AG04449 (cell line): ENCODE data around the gene TRAF3.

Experiments used
- CTCF ChIA-PET: fragments of 350-600 bp; formaldehyde crosslinking; extraction: SDS; loops from one replicate; lab custom pipeline; 2021; ENCODE audit warnings: antibody characterized with exemption; lab: Yijun Ruan, JAX
- POLR2A ChIA-PET: fragments of 400-600, 350-600 bp; formaldehyde crosslinking; extraction: SDS; loops from one replicate; lab custom pipeline; 2020; ENCODE audit warnings: antibody characterized with exemption, inconsistent platforms; lab: Yijun Ruan, JAX
- DNase-seq: peaks from one replicate; pipeline ENCODE4 v3.0.0-alpha.2; 2010; ENCODE audit warnings: low read depth, low spot score
- H3K4me3 ChIP-seq: 2 replicates; pipeline ENCODE4 v1.5.1; 2011; ENCODE audit warnings: low read depth, mild to moderate bottlenecking, control low read depth, low read length
- CTCF ChIP-seq: IDR thresholded peaks from one replicate; pipeline ENCODE4 v1.5.1; 2011; ENCODE audit warnings: mild to moderate bottlenecking, moderate library complexity, low read length, control low read depth, inconsistent platforms; ENCODE audit not compliant: insufficient read depth; ENCODE audit errors: missing control alignments

TRAF3 gene

GRCh38 chr14:102951034-102951433, 173.8 kb downstream of the TRAF3 start:
- ChIA-PET CTCF (interaction anchor here (3.6 kb wide), 1 partner anchor 257 kb away, joined by 18 read pairs; no protein-coding TSS in a partner anchor), POLR2A (no interaction called here)
- no peak for TF ChIP-seq CTCF
- no peak overlapping the region for H3K4me3 ChIP-seq
- no peak for DNase-seq

GRCh38 chr14:102951799-102952198, 174.6 kb downstream of the TRAF3 start:
- TF ChIP-seq CTCF, result no peak
- peak; percentile 14 for DNase-seq
- ChIA-PET POLR2A (interaction anchor here (0.6 kb wide), 2 partner anchors 115 to 338 kb away, joined by 3 to 4 read pairs; no protein-coding TSS in a partner anchor), CTCF (interaction anchor here (1.4 to 3.6 kb wide), 2 partner anchors 258 to 264 kb away, joined by 3 to 18 read pairs; no protein-coding TSS in a partner anchor)
- H3K4me3 ChIP-seq, result no peak overlapping the region

GRCh38 chr14:102952276-102952675, 175.0 kb downstream of the TRAF3 start:
- TF ChIP-seq CTCF, result no peak
- CTCF ChIA-PET, result interaction anchor here (1.4 to 3.6 kb wide), 2 partner anchors 259 to 265 kb away, joined by 3 to 18 read pairs; no protein-coding TSS in a partner anchor
- no peak overlapping the region for H3K4me3 ChIP-seq
- POLR2A ChIA-PET, result interaction anchor here (0.6 kb wide), 1 partner anchor 338 kb away, joined by 3 read pairs; no protein-coding TSS in a partner anchor
- no peak for DNase-seq

GRCh38 chr14:102953100-102953499, 175.9 kb downstream of the TRAF3 start:
- DNase-seq, result no peak
- no peak for TF ChIP-seq CTCF
- ChIA-PET CTCF (interaction anchor here (1.0 to 3.6 kb wide), 2 partner anchors 138 to 259 kb away, joined by 3 to 18 read pairs; no protein-coding TSS in a partner anchor), POLR2A (no interaction called here)
- no peak overlapping the region for H3K4me3 ChIP-seq

- ChIA-PET POLR2A (no interaction called here), CTCF (interaction anchor here (3.6 kb wide), 1 partner anchor 261 kb away, joined by 18 read pairs; no protein-coding TSS in a partner anchor)
- TF ChIP-seq CTCF, result no peak
- DNase-seq, result no peak
- no peak overlapping the region for H3K4me3 ChIP-seq
Observed at GRCh38 chr14:102954081-102954789, 177.0 kb downstream of the TRAF3 start.
